Thyroid gland (tissue), 4 donors: Measurements from ENCODE around the gene KCNJ10.

Source experiments
- POLR2A ChIP-seq, 2 donors: fragments of 450-650 bp; IDR thresholded peaks; one replicate each; pipeline ENCODE4 v1.6.1; 2017; ENCODE audit warnings: antibody characterized with exemption in 2 of 2, mild to moderate bottlenecking in 2 of 2, moderate library complexity in 1 of 2
- TF ChIP-seq, protein P1 (sequence below), 6 experiments: fragments of 200-600 bp in 3 of 6; fragments of 450-650 bp in 3 of 6; sonication (generic) in 3 of 6; IDR thresholded peaks; one replicate each; pipeline ENCODE4 v1.5.1; 2016 to 2019; ENCODE audit warnings: antibody characterized with exemption in 6 of 6, mild to moderate bottlenecking in 2 of 6, inconsistent platforms in 1 of 6, moderate library complexity in 1 of 6

DNA sequence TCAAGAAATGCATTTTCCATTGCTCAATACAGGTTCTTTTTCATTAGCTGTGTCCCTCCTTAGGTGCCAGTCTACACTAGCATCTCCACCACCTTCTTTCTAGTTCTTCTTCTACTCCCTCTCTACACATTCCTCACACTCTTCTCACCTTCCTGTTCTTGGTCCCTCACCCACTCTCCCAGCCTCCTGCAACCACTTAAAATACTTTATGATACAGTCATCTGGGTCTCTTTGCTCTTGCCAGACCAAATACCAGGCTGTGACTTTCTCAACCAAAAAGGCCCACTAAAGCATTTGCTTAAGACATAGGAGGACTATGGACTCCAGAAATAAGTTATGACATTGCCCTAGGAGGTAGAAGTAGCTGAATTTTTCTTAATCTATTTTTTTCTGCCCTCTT lies 73.3 kb downstream of the KCNJ10 start:
- TF ChIP-seq, protein P1, sequence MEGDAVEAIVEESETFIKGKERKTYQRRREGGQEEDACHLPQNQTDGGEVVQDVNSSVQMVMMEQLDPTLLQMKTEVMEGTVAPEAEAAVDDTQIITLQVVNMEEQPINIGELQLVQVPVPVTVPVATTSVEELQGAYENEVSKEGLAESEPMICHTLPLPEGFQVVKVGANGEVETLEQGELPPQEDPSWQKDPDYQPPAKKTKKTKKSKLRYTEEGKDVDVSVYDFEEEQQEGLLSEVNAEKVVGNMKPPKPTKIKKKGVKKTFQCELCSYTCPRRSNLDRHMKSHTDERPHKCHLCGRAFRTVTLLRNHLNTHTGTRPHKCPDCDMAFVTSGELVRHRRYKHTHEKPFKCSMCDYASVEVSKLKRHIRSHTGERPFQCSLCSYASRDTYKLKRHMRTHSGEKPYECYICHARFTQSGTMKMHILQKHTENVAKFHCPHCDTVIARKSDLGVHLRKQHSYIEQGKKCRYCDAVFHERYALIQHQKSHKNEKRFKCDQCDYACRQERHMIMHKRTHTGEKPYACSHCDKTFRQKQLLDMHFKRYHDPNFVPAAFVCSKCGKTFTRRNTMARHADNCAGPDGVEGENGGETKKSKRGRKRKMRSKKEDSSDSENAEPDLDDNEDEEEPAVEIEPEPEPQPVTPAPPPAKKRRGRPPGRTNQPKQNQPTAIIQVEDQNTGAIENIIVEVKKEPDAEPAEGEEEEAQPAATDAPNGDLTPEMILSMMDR (IDR thresholded peaks at IDR 0.05) = no peak
- TF ChIP-seq POLR2A (IDR thresholded peaks at IDR 0.05) = no peak
